H9 (cell line): ENCODE measurements around the gene GAN. TPM values are rescaled to one million over a fixed set of nuclear protein-coding genes. Genes with fewer than 3 reads are reported as not detected.

Experiments used
- DNase-seq: peaks from one replicate; pipeline ENCODE4 v3.0.0-alpha.2; 2017
- H2AFZ ChIP-seq: one replicate; pipeline ENCODE4 v1.6.1; 2013; ENCODE audit warnings: mild to moderate bottlenecking, low read length, control low read depth, moderate library complexity
- H2AK5ac ChIP-seq: 2 replicates; pipeline ENCODE4 v1.6.1; 2013; ENCODE audit warnings: low read length, control low read depth, mixed read lengths; ENCODE audit not compliant: insufficient read length
- H2BK120ac ChIP-seq: one replicate; pipeline ENCODE4 v1.6.1; 2013; ENCODE audit warnings: low read depth, mild to moderate bottlenecking, low read length, control low read depth, inconsistent platforms; ENCODE audit not compliant: poor library complexity, severe bottlenecking
- H2BK12ac ChIP-seq: 2 replicates; pipeline ENCODE4 v1.6.1; 2013; ENCODE audit warnings: low read length, control low read depth, mixed read lengths, low read depth; ENCODE audit not compliant: insufficient read length
- H2BK15ac ChIP-seq: 2 replicates; pipeline ENCODE4 v1.6.1; 2013; ENCODE audit warnings: low read depth, low read length, control low read depth
- H2BK20ac ChIP-seq: one replicate; pipeline ENCODE4 v1.6.1; 2013; ENCODE audit warnings: low read depth, mild to moderate bottlenecking, low read length, control low read depth, inconsistent platforms; ENCODE audit not compliant: poor library complexity, severe bottlenecking
- H2BK5ac ChIP-seq: 2 replicates; pipeline ENCODE4 v1.6.1; 2013; ENCODE audit warnings: low read length, control low read depth, mixed read lengths; ENCODE audit not compliant: insufficient read length
- H3K14ac ChIP-seq: 2 replicates; pipeline ENCODE4 v1.6.1; 2013; ENCODE audit warnings: low read length, control low read depth; ENCODE audit not compliant: insufficient read depth
- H3K18ac ChIP-seq: 2 replicates; pipeline ENCODE4 v1.6.1; 2013; ENCODE audit warnings: low read depth, mild to moderate bottlenecking, mixed read lengths, low read length, control low read depth; ENCODE audit not compliant: insufficient read length
- H3K23ac ChIP-seq: 2 replicates; pipeline ENCODE4 v1.6.1; 2013; ENCODE audit warnings: low read length, control low read depth, mixed read lengths, low read depth; ENCODE audit not compliant: insufficient read length
- H3K23me2 ChIP-seq: 2 replicates; pipeline ENCODE4 v1.6.1; 2013; ENCODE audit warnings: low read depth, mild to moderate bottlenecking, mixed read lengths, low read length, control low read depth; ENCODE audit not compliant: insufficient read length, poor library complexity, severe bottlenecking
- H3K27ac ChIP-seq: 2 replicates; pipeline ENCODE4 v1.5.1; 2013; ENCODE audit warnings: low read length, control low read depth, mixed read lengths, low read depth; ENCODE audit not compliant: insufficient read length
- H3K27me3 ChIP-seq: 2 replicates; pipeline ENCODE4 v1.6.1; 2013; ENCODE audit warnings: low read length, control low read depth, inconsistent platforms; ENCODE audit not compliant: insufficient read depth
- H3K4ac ChIP-seq: 2 replicates; pipeline ENCODE4 v1.6.1; 2013; ENCODE audit warnings: low read depth, mild to moderate bottlenecking, control low read depth, inconsistent platforms, low read length, moderate library complexity
- H3K4me1 ChIP-seq: 2 replicates; pipeline ENCODE4 v1.6.1; 2013; ENCODE audit warnings: low read length, control low read depth, inconsistent platforms; ENCODE audit not compliant: insufficient read depth
- H3K4me2 ChIP-seq: 2 replicates; pipeline ENCODE4 v1.6.1; 2013; ENCODE audit warnings: low read length, control low read depth, mixed read lengths; ENCODE audit not compliant: insufficient read length, insufficient read depth
- H3K56ac ChIP-seq: 2 replicates; pipeline ENCODE4 v1.6.1; 2013; ENCODE audit warnings: low read depth, mild to moderate bottlenecking, mixed read lengths, low read length, control low read depth; ENCODE audit not compliant: insufficient read length
- H3K79me1 ChIP-seq: 2 replicates; pipeline ENCODE4 v1.6.1; 2013; ENCODE audit warnings: low read depth, mild to moderate bottlenecking, moderate library complexity, low read length, control low read depth, inconsistent platforms; ENCODE audit not compliant: insufficient read depth, poor library complexity, severe bottlenecking
- H3K79me2 ChIP-seq: 2 replicates; pipeline ENCODE4 v1.6.1; 2013; ENCODE audit warnings: low read length, control low read depth, inconsistent platforms; ENCODE audit not compliant: insufficient read depth
- H3K9ac ChIP-seq: 2 replicates; pipeline ENCODE4 v1.6.1; 2013; ENCODE audit warnings: low read length, control low read depth, mixed read lengths; ENCODE audit not compliant: insufficient read length; ENCODE audit errors: extremely low read depth
- H3K9me3 ChIP-seq: one replicate; pipeline ENCODE4 v1.6.1; 2013; ENCODE audit warnings: low read depth, low read length, inconsistent platforms; ENCODE audit not compliant: control insufficient read depth
- H3T11ph ChIP-seq: one replicate; pipeline ENCODE4 v1.6.1; 2013; ENCODE audit warnings: mild to moderate bottlenecking, low read length, control low read depth, inconsistent platforms
- H4K20me1 ChIP-seq: one replicate; pipeline ENCODE4 v1.6.1; 2013; ENCODE audit not compliant: control insufficient read depth, insufficient read length, insufficient read depth
- H4K5ac ChIP-seq: 2 replicates; pipeline ENCODE4 v1.6.1; 2013; ENCODE audit warnings: low read depth, mild to moderate bottlenecking, mixed read lengths, low read length, control low read depth; ENCODE audit not compliant: insufficient read length
- H4K8ac ChIP-seq: replicated peaks from 2 replicates; pipeline ENCODE4 v1.6.1; 2013; ENCODE audit warnings: low read length, control low read depth, mixed read lengths, low read depth; ENCODE audit not compliant: insufficient read length
- H4K91ac ChIP-seq: 2 replicates; pipeline ENCODE4 v1.6.1; 2013; ENCODE audit warnings: low read depth, mild to moderate bottlenecking, moderate library complexity, mixed read lengths, low read length, control low read depth; ENCODE audit not compliant: insufficient read length
- H3K27ac Mint-ChIP-seq, 3 experiments: 2 replicates in 2 of 3; 3 replicates in 1 of 3; pipeline ENCODE4 v1.8.0; 2020 to 2021; ENCODE audit warnings: mixed read lengths in 3 of 3, mild to moderate bottlenecking in 1 of 3, moderate library complexity in 1 of 3
- H3K27me3 Mint-ChIP-seq: 2 replicates; pipeline ENCODE4 v1.8.0; 2021; ENCODE audit warnings: low read depth, mild to moderate bottlenecking, moderate library complexity, mixed read lengths
- H3K36me3 Mint-ChIP-seq, 3 experiments: 2 replicates in 2 of 3; 3 replicates in 1 of 3; pipeline ENCODE4 v1.8.0; 2020 to 2021; ENCODE audit warnings: low read depth in 3 of 3, mixed read lengths in 3 of 3; ENCODE audit not compliant: insufficient read depth in 1 of 3
- H3K4me1 Mint-ChIP-seq, 2 experiments: 2 replicates each; pipeline ENCODE4 v1.8.0; 2020; ENCODE audit warnings: mixed read lengths in 2 of 2
- H3K4me3 Mint-ChIP-seq, 2 experiments: 2 replicates in 1 of 2; 3 replicates in 1 of 2; pipeline ENCODE4 v1.8.0; 2020 to 2021; ENCODE audit warnings: mild to moderate bottlenecking in 2 of 2, mixed read lengths in 2 of 2, moderate library complexity in 1 of 2
- H3K9me3 Mint-ChIP-seq, 2 experiments: 2 replicates in 1 of 2; 3 replicates in 1 of 2; pipeline ENCODE4 v1.8.0; 2020; ENCODE audit warnings: mild to moderate bottlenecking in 2 of 2, mixed read lengths in 2 of 2, moderate library complexity in 1 of 2
- WGBS: extraction: QIAGEN DNeasy Blood & Tissue Kit; methylation state at CpG from one replicate; pipeline ENCODE4 v1.1.7; 2013; ENCODE audit warnings: missing lambda C conversion rate, low lambda C conversion rate, mixed read lengths; ENCODE audit not compliant: insufficient read length; ENCODE audit errors: extremely low coverage; 5-methylcytosine and 5-hydroxymethylcytosine counted together
- total RNA-seq: library from RNA; stranded (reverse); gene quantifications from 2 replicates; pipeline ENCODE4 v1.2.1, GENCODE V29; 2021
- TF ChIP-seq, protein P1 (sequence below): fragments of 200-600 bp; sonication (generic); conservative IDR thresholded peaks from 3 replicates; pipeline ENCODE4 v1.8.0; 2021; ENCODE audit warnings: antibody characterized with exemption, mild to moderate bottlenecking

Gene GAN
- total RNA-seq, 1 experiment from 2014 or later, result 20.9 TPM

DNA sequence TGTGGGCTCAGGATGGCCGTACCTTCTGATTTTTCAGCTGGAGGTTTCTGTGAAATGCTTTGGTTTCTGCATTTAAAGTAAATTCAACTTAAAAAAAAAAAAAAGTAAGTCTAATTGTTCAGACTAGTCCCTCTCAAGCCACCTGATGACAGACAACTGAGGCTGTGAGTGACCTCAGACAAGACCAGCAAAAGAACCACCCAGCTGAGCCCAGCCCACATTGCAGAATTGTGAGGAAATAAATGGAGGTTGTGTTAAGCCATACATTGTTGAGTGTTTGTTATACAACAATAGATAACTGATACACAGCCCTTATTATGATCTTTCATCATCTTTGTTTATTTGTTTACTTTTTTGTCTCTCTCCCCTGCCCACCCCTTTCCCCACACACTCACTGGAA, 85.1 kb downstream of the GAN start:
- no peaks in the 10 kb centered on the region for H4K20me1 ChIP-seq
- H3K23me2 ChIP-seq, result peaks cover 3% of the 10 kb centered on the region
- no peak overlapping the region for H2BK15ac ChIP-seq
- WGBS, result no CpG with 5 or more reads among the region's 1 CpG
- no peak overlapping the region for H2AFZ ChIP-seq
- H3K9ac ChIP-seq, result no peak overlapping the region
- H3K4me1 ChIP-seq, result no peaks in the 10 kb centered on the region
- Mint-ChIP-seq H3K27ac (no peak overlapping the region; a peak in 1 of 7 replicates), H3K27me3 (peaks cover 16% of the 10 kb centered on the region), H3K4me3 (no peak overlapping the region), H3K4me1 (0 out of 4 replicates have a peak, but pooled peaks cover 2 to 3% of the 10 kb centered on the region in 2 experiments), H3K36me3 (no peaks in the 10 kb centered on the region; a peak in 1 of 7 replicates), H3K9me3 (peaks cover 4 to 10% of the 10 kb centered on the region in 2 experiments; a peak in 4 of 5 replicates)
- no peak overlapping the region for H3K14ac ChIP-seq
- H4K91ac ChIP-seq, result no peak overlapping the region
- TF ChIP-seq, protein P1, sequence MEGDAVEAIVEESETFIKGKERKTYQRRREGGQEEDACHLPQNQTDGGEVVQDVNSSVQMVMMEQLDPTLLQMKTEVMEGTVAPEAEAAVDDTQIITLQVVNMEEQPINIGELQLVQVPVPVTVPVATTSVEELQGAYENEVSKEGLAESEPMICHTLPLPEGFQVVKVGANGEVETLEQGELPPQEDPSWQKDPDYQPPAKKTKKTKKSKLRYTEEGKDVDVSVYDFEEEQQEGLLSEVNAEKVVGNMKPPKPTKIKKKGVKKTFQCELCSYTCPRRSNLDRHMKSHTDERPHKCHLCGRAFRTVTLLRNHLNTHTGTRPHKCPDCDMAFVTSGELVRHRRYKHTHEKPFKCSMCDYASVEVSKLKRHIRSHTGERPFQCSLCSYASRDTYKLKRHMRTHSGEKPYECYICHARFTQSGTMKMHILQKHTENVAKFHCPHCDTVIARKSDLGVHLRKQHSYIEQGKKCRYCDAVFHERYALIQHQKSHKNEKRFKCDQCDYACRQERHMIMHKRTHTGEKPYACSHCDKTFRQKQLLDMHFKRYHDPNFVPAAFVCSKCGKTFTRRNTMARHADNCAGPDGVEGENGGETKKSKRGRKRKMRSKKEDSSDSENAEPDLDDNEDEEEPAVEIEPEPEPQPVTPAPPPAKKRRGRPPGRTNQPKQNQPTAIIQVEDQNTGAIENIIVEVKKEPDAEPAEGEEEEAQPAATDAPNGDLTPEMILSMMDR, result no peak
- H3K9me3 ChIP-seq, result no peaks in the 10 kb centered on the region
- no peak overlapping the region for H3K4me2 ChIP-seq
- H3K27ac ChIP-seq, result no peak overlapping the region
- H2BK5ac ChIP-seq, result no peak overlapping the region
- H2BK12ac ChIP-seq, result no peak overlapping the region
- no peak overlapping the region for H2BK120ac ChIP-seq
- no peak for DNase-seq
- no peak overlapping the region for H4K8ac ChIP-seq
- no peak overlapping the region for H3K23ac ChIP-seq
- no peak overlapping the region for H3K4ac ChIP-seq
- no peak overlapping the region for H2AK5ac ChIP-seq
- H4K5ac ChIP-seq, result no peak overlapping the region
- H3K27me3 ChIP-seq, result no peaks in the 10 kb centered on the region
- H3T11ph ChIP-seq, result no peak overlapping the region
- H3K18ac ChIP-seq, result no peak overlapping the region
- H2BK20ac ChIP-seq, result no peak overlapping the region
- no peaks in the 10 kb centered on the region for H3K79me2 ChIP-seq
- no peaks in the 10 kb centered on the region for H3K79me1 ChIP-seq
- H3K56ac ChIP-seq, result no peak overlapping the region
